ENCODE results near the gene CHID1.

CHID1 gene

GRCh38 chr11:884578-885070 is 26.0 kb downstream of the CHID1 start:
- no peaks in the 10 kb centered on the region for H3K4me1 ChIP-seq (ENCODE audit: insufficient read depth, low read length)
- no peak overlapping the region for H3K27ac ChIP-seq (ENCODE audit: low read depth, low read length)
- 89% methylated on average over 16 of the region's 16 CpGs for WGBS
- peaks cover 51% of the 10 kb centered on the region for H3K36me3 ChIP-seq (ENCODE audit: insufficient read depth, low read length)
- no peaks in the 10 kb centered on the region for H3K27me3 ChIP-seq (ENCODE audit: insufficient read depth, low read length)
- no peaks in the 10 kb centered on the region for H3K9me3 ChIP-seq (ENCODE audit: insufficient read depth, low read depth, low read length)
- no peak overlapping the region for H3K9ac ChIP-seq (ENCODE audit: low read depth, low read length)
- H3K4me3 ChIP-seq (ENCODE audit: low read length) = no peak overlapping the region

GRCh38 chr11:883527-883926 is 27.1 kb downstream of the CHID1 start:
- peaks cover 57% of the 10 kb centered on the region for H3K36me3 ChIP-seq (ENCODE audit: insufficient read depth, low read length)
- no peaks in the 10 kb centered on the region for H3K4me1 ChIP-seq (ENCODE audit: insufficient read depth, low read length)
- H3K9me3 ChIP-seq (ENCODE audit: insufficient read depth, low read depth, low read length) = no peaks in the 10 kb centered on the region
- no peak overlapping the region for H3K4me3 ChIP-seq (ENCODE audit: low read length)
- no peaks in the 10 kb centered on the region for H3K27me3 ChIP-seq (ENCODE audit: insufficient read depth, low read length)
- WGBS = 86% methylated on average over 10 of the region's 10 CpGs
- H3K9ac ChIP-seq (ENCODE audit: low read depth, low read length) = no peak overlapping the region
- H3K27ac ChIP-seq (ENCODE audit: low read depth, low read length) = no peak overlapping the region

DNA sequence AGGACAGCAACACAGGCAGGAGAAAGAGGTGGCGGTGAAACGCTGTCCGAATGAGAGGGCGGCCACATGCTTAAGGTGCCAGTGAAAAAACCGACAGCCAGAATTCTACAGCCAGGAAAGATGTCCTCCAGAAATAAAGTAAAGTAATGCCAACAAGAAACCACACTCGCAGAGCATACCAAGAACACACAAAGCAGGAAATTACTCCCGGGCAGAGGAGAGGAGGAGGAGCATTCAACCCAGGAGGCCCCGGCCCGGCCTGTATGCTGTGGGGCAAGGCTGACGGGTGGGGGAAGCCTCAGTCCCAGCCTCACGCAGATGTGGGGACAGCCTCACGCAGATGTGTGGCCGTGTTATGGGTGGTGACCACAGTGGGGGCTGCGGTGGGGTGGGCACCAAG is 28.0 kb downstream of the CHID1 start:
- WGBS = 95% methylated on average over 13 of the region's 14 CpGs
- H3K9me3 ChIP-seq (ENCODE audit: insufficient read depth, low read depth, low read length) = no peaks in the 10 kb centered on the region
- H3K36me3 ChIP-seq (ENCODE audit: insufficient read depth, low read length) = peaks cover 60% of the 10 kb centered on the region

GRCh38 chr11:880447-880846 is 30.2 kb downstream of the CHID1 start:
- Histone ChIP-seq H3K4me3 (ENCODE audit: low read length) (no peak overlapping the region), H3K9me3 (ENCODE audit: insufficient read depth, low read depth, low read length) (no peaks in the 10 kb centered on the region), H3K9ac (ENCODE audit: low read depth, low read length) (no peak overlapping the region), H3K36me3 (ENCODE audit: insufficient read depth, low read length) (peaks cover 51% of the 10 kb centered on the region), H3K27me3 (ENCODE audit: insufficient read depth, low read length) (no peaks in the 10 kb centered on the region), H3K4me1 (ENCODE audit: insufficient read depth, low read length) (no peaks in the 10 kb centered on the region), H3K27ac (ENCODE audit: low read depth, low read length) (no peak overlapping the region)
- 95% methylated on average over 14 of the region's 14 CpGs for WGBS

More for the DNA sequence above, 28.0 kb downstream of the CHID1 start:
- H3K27ac ChIP-seq (ENCODE audit: low read depth, low read length) = no peak overlapping the region
- H3K27me3 ChIP-seq (ENCODE audit: insufficient read depth, low read length) = no peaks in the 10 kb centered on the region
- no peak overlapping the region for H3K9ac ChIP-seq (ENCODE audit: low read depth, low read length)
- no peak overlapping the region for H3K4me3 ChIP-seq (ENCODE audit: low read length)
- no peaks in the 10 kb centered on the region for H3K4me1 ChIP-seq (ENCODE audit: insufficient read depth, low read length)

DNA sequence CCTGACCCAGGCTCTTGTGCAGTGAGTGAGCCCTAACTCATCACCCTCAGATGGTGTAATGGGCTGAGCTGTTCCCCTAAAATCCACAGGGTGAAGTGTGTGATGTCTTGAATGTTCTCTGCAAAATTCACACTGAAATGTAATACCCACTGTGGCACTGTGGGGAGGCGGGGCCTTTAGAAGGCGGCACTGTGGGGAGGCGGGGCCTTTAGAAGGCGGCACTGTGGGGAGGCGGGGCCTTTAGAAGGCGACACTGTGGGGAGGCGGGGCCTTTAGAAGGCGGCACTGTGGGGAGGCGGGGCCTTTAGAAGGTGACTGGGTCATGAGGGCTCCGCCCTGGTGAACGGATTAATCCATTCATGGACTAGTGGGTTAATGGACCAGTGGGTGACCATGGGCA is 33.0 kb downstream of the CHID1 start:
- no peak overlapping the region for H3K27ac ChIP-seq (ENCODE audit: low read depth, low read length)
- H3K4me3 ChIP-seq (ENCODE audit: low read length) = no peak overlapping the region
- peaks cover 45% of the 10 kb centered on the region for H3K36me3 ChIP-seq (ENCODE audit: insufficient read depth, low read length)
- no peaks in the 10 kb centered on the region for H3K27me3 ChIP-seq (ENCODE audit: insufficient read depth, low read length)
- no peaks in the 10 kb centered on the region for H3K4me1 ChIP-seq (ENCODE audit: insufficient read depth, low read length)
- 87% methylated on average over 11 of the region's 11 CpGs for WGBS
- H3K9ac ChIP-seq (ENCODE audit: low read depth, low read length) = no peak overlapping the region
- no peaks in the 10 kb centered on the region for H3K9me3 ChIP-seq (ENCODE audit: insufficient read depth, low read depth, low read length)

DNA sequence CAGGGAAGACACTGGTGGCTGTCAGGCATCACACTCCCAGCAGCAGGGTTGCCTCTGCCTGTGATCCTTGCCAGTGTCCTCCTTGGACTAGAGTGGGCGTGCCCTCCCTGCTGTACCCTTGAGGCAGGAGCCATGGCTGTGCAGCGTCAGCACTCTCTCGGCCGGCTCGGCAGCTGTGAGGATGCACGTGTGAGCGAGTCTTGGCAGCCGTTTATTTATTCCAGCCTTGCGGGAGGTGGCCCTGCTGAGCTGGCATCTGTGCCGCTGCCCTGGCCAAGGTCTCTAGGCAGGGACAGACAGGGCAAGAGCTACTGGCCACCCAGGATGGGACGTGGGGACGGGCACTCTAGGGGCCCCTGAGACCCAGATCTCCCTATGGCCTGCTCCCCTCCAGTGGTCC is 34.1 kb downstream of the CHID1 start:
- Histone ChIP-seq H3K4me1 (ENCODE audit: insufficient read depth, low read length) (no peaks in the 10 kb centered on the region), H3K9ac (ENCODE audit: low read depth, low read length) (no peak overlapping the region), H3K27ac (ENCODE audit: low read depth, low read length) (no peak overlapping the region), H3K36me3 (ENCODE audit: insufficient read depth, low read length) (peaks cover 40% of the 10 kb centered on the region), H3K9me3 (ENCODE audit: insufficient read depth, low read depth, low read length) (no peaks in the 10 kb centered on the region), H3K27me3 (ENCODE audit: insufficient read depth, low read length) (no peaks in the 10 kb centered on the region), H3K4me3 (ENCODE audit: low read length) (no peak overlapping the region)
- 95% methylated on average over 12 of the region's 12 CpGs for whole genome bisulfite sequencing

DNA sequence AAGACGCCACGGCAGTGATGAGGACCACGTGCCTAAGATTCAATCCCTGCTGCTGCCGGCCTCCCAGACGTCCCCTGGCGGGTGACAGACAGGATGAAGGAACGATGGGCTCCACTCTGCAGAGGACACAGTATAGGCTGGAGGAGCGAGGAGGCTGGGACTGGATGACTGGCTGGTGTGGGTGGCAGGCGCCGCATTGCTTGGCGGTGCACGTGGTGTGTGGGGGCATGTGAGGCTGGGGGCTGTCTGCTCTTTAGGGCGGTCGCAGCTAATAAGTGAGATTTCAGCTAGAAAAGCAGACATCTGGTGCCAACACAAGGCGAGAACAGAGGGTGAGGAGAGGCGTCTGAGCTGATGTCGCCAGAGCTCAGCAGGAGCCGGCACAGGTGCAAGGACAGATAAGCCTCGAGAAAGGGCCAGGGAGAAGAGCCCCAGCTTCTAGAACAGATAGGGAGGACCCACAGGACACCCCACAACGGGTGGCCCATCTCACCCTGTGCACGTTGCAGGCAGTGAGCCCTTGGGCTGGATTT is 34.8 kb downstream of the CHID1 start:
- no peak overlapping the region for H3K9ac ChIP-seq (ENCODE audit: low read depth, low read length)
- no peak overlapping the region for H3K27ac ChIP-seq (ENCODE audit: low read depth, low read length)
- no peaks in the 10 kb centered on the region for H3K9me3 ChIP-seq (ENCODE audit: insufficient read depth, low read depth, low read length)
- no peak overlapping the region for H3K4me3 ChIP-seq (ENCODE audit: low read length)
- no peaks in the 10 kb centered on the region for H3K27me3 ChIP-seq (ENCODE audit: insufficient read depth, low read length)
- WGBS = 94% methylated on average over 21 of the region's 21 CpGs
- no peaks in the 10 kb centered on the region for H3K4me1 ChIP-seq (ENCODE audit: insufficient read depth, low read length)
- H3K36me3 ChIP-seq (ENCODE audit: insufficient read depth, low read length) = peaks cover 38% of the 10 kb centered on the region

DNA sequence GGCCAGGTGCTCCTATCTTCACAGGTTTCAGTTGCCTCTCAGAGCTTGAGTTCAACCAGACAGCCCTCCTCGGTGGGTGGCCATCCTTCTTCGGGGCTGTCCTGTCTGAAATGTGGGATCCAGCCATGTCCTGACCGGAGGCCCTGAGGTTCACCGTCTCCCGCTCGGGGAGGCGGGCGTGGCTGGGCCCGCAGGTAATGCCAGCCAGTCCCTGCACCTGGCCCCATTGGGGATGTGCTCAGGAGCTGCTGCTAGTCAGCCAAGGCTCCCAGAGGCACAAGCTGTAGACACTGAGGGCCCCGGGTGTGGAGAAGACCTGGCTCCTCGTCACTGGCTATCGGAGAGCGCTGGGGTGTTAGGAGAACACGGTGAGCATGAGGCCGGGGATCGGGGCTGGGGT is 35.4 kb downstream of the CHID1 start:
- peaks cover 32% of the 10 kb centered on the region for H3K36me3 ChIP-seq (ENCODE audit: insufficient read depth, low read length)
- no peaks in the 10 kb centered on the region for H3K9me3 ChIP-seq (ENCODE audit: insufficient read depth, low read depth, low read length)
- no peaks in the 10 kb centered on the region for H3K4me1 ChIP-seq (ENCODE audit: insufficient read depth, low read length)
- 94% methylated on average over 16 of the region's 16 CpGs for WGBS
- H3K9ac ChIP-seq (ENCODE audit: low read depth, low read length) = no peak overlapping the region
- H3K27ac ChIP-seq (ENCODE audit: low read depth, low read length) = no peak overlapping the region
- no peaks in the 10 kb centered on the region for H3K27me3 ChIP-seq (ENCODE audit: insufficient read depth, low read length)
- no peak overlapping the region for H3K4me3 ChIP-seq (ENCODE audit: low read length)

- WGBS = 85% methylated on average over 11 of the region's 12 CpGs
- no peak overlapping the region for H3K4me3 ChIP-seq (ENCODE audit: low read length)
- H3K36me3 ChIP-seq (ENCODE audit: insufficient read depth, low read length) = peaks cover 26% of the 10 kb centered on the region
- H3K27ac ChIP-seq (ENCODE audit: low read depth, low read length) = no peak overlapping the region
- no peak overlapping the region for H3K9ac ChIP-seq (ENCODE audit: low read depth, low read length)
- H3K9me3 ChIP-seq (ENCODE audit: insufficient read depth, low read depth, low read length) = no peaks in the 10 kb centered on the region
- no peaks in the 10 kb centered on the region for H3K4me1 ChIP-seq (ENCODE audit: insufficient read depth, low read length)
- no peaks in the 10 kb centered on the region for H3K27me3 ChIP-seq (ENCODE audit: insufficient read depth, low read length)
Observed at GRCh38 chr11:873706-874105, 36.9 kb downstream of the CHID1 start.

DNA sequence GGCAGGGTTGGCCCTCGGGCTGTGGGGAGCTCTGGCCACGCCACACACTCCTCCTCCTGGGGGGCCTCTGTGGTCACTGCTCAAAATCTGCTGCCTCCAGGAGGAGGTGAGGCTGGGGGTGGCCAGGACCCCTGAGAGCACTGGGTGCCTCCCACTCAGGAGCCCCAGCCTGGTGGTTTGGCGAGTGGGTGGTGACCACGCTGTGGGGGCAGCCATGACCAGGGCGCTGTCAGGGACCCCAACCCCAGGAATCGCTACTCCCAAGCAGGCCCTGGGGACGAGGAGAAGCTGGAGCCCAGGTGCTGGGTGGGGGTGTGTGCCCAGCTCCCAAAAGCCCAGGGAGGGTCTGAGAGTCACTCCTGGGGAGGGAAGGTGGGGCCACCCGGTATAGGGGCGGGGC is 37.8 kb downstream of the CHID1 start:
- Histone ChIP-seq H3K9ac (ENCODE audit: low read depth, low read length) (no peak overlapping the region), H3K4me3 (ENCODE audit: low read length) (no peak overlapping the region), H3K27ac (ENCODE audit: low read depth, low read length) (no peak overlapping the region), H3K9me3 (ENCODE audit: insufficient read depth, low read depth, low read length) (no peaks in the 10 kb centered on the region), H3K4me1 (ENCODE audit: insufficient read depth, low read length) (no peaks in the 10 kb centered on the region), H3K27me3 (ENCODE audit: insufficient read depth, low read length) (no peaks in the 10 kb centered on the region), H3K36me3 (ENCODE audit: insufficient read depth, low read length) (peaks cover 27% of the 10 kb centered on the region)
- 91% methylated on average over 9 of the region's 9 CpGs for WGBS

GRCh38 chr11:871472-871871 is 39.1 kb downstream of the CHID1 start:
- Histone ChIP-seq H3K4me3 (ENCODE audit: low read length) (no peak overlapping the region), H3K9ac (ENCODE audit: low read depth, low read length) (no peak overlapping the region), H3K36me3 (ENCODE audit: insufficient read depth, low read length) (peaks cover 23% of the 10 kb centered on the region), H3K27ac (ENCODE audit: low read depth, low read length) (no peak overlapping the region), H3K9me3 (ENCODE audit: insufficient read depth, low read depth, low read length) (no peaks in the 10 kb centered on the region), H3K4me1 (ENCODE audit: insufficient read depth, low read length) (no peaks in the 10 kb centered on the region), H3K27me3 (ENCODE audit: insufficient read depth, low read length) (no peaks in the 10 kb centered on the region)
- WGBS = 81% methylated on average over 9 of the region's 9 CpGs

GRCh38 chr11:870418-870817 is 40.2 kb downstream of the CHID1 start:
- H3K9me3 ChIP-seq (ENCODE audit: insufficient read depth, low read depth, low read length) = no peaks in the 10 kb centered on the region
- peaks cover 25% of the 10 kb centered on the region for H3K36me3 ChIP-seq (ENCODE audit: insufficient read depth, low read length)
- no peaks in the 10 kb centered on the region for H3K27me3 ChIP-seq (ENCODE audit: insufficient read depth, low read length)
- 0 out of 2 replicates have a peak overlapping the region, but pooled peaks have one; percentile 30 for H3K27ac ChIP-seq (ENCODE audit: low read depth, low read length)
- no peak overlapping the region for H3K9ac ChIP-seq (ENCODE audit: low read depth, low read length)
- no peaks in the 10 kb centered on the region for H3K4me1 ChIP-seq (ENCODE audit: insufficient read depth, low read length)
- 83% methylated on average over 8 of the region's 8 CpGs for WGBS
- H3K4me3 ChIP-seq (ENCODE audit: low read length) = no peak overlapping the region

All from HUES64 (cell line).